Gastroesophageal sphincter (tissue), 3 donors: Measurements from ENCODE around the gene PLXNB3.

Experiments
- CTCF ChIP-seq, 4 experiments: fragments of 200-600 bp in 2 of 4; fragments of 450-650 bp in 2 of 4; sonication (generic) in 1 of 4; IDR thresholded peaks; one replicate each; pipeline ENCODE4 v1.5.1; 2017 to 2019; ENCODE audit warnings: antibody characterized with exemption in 4 of 4, mild to moderate bottlenecking in 2 of 4, moderate library complexity in 2 of 4
- EP300 ChIP-seq: sonication (generic); formaldehyde crosslinking; IDR thresholded peaks from one replicate; pipeline ENCODE4 v1.6.1; 2017; ENCODE audit warnings: antibody characterized with exemption, mild to moderate bottlenecking
- POLR2A ChIP-seq, 2 donors: fragments of 450-650 bp; IDR thresholded peaks; one replicate each; pipeline ENCODE4 v1.6.1; 2017; ENCODE audit warnings: antibody characterized with exemption in 2 of 2, mild to moderate bottlenecking in 2 of 2, moderate library complexity in 1 of 2
- POLR2AphosphoS5 ChIP-seq: sonication (generic); formaldehyde crosslinking; IDR thresholded peaks from one replicate; pipeline ENCODE4 v1.6.1; 2017; ENCODE audit warnings: antibody characterized with exemption

DNA sequence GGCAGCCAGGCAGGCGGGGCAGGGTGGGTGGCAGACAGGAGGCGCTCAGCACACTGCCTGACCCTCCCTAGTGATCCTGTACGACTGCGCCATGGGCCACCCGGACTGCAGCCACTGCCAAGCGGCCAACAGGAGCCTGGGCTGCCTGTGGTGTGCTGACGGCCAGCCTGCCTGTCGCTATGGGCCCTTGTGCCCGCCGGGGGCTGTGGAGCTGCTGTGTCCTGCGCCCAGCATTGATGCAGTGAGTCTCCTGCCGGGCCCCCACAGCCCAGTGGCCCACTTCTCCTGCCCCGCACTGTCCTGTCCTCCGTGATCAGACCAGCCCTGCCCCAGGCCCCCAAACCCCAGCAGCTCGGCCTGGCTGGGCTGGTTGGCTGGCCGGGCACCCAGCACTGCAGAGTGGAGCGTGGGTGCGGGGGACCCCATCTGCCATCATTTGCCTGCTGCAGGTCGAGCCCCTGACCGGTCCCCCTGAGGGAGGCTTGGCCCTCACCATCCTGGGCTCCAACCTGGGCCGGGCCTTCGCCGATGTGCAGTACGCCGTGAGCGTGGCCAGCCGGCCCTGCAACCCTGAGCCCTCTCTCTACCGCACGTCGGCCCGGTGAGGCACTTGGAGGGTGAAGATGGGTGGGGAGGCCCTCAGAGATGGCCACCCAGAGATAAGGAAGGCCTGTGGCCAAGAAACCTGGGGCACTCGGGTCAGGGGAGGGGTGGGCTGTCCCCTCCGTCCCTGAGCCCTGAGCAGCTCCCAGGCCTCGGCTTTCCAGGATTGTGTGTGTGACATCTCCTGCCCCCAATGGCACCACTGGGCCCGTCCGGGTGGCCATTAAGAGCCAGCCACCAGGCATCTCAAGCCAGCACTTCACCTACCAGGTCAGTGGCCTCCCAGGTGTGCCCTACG, 7.6 kb downstream of the PLXNB3 start:
- TF ChIP-seq CTCF (IDR thresholded peaks at IDR 0.05) (no peak), POLR2A (IDR thresholded peaks at IDR 0.05) (no peak), POLR2AphosphoS5 (no peak), EP300 (no peak)
